NAMALWA (cell line): ENCODE data around the gene NT5M.
A peak's percentile ranks its signal among the peaks of the same experiment; 100 is the strongest.
"Not testable (repeated sequence)": the region's sequence is repeated elsewhere in the genome, so short reads cannot be mapped to it uniquely, and the experiment has no call there.

Experiments used
- DNase-seq: peaks from one replicate; pipeline ENCODE4 v3.0.0-alpha.2; 2015; ENCODE audit warnings: low spot score

NT5M gene

DNA sequence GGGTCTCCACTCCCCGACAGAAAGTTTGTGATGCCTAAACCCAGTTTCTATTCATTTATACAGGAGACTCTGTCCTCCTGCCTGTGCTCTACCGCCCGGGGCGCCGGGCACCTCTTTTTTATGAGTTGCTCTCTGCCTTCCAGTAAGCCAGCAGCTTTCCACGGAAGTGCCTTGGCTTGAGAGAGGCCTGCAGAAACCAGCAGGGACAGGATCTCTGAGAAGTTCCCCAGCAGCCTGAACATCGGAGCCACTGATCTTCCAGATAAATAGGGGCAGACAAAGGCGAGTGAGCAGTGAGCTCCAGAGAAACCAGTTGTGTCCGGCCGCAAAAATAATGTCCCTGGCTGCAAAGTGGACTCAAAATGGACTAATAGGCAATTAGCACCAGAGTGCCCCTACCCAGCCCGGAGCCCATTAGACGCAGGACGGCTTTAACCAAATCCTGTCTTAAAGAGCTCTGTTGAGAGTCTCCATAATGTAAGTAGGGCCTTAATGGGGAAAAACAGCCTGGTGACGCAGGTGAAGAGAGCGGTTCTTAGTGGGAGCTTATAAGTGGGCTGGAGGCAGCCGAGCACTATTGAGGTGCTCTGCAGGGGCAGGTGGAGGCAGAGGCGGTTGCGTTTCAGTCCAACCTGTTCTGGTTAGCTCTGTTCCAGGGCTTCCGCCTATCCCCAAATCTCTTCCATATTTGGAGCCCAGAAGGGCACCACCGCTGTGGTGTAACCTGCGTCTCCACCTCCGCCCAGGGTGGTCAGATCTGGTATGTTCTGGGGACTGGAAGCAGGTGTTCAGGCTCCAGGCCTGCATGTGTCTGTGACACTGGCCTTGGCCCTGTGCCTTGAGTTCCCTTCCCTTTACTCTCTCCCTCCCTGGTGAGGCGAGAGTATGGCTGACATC is 74.1 kb downstream of the NT5M start:
- no peak for DNase-seq

DNA sequence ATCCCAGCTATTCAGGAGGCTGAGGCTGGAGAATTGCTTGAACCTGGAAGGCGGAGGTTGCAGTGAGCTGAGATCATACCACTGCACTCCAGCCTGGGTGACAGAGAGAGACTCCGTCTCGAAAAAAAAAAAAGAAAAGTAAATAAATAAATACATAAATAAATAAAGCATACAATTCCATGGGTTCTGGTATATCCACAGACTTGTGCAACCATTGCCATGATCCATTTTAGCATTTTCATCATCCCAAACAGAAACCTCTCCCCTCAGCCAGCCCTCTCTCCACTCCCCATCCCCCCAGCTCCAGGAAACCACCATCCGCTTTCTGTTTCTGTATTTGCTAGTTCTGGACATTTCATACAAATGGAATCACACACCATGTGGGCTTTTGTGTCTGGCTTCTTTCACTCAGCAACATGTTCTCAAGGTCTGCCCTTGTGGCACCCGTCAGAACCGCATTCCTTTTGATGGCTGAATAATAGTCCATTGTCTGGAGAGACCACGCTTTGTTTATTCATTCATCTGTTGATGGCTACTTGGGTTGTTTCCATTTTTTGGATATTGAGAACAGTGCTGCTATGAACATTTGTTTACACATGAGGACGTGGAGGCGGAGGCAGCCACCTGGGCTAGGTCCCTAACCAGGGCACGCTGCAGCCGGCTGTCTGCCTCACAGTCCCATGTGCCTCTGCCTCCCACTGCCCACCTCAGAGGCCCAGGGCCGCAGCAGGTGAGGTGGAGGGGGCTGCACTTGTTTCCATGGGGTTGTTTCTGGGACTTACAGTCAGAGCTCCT is 76.2 kb downstream of the NT5M start:
- DNase-seq: no peak

DNA sequence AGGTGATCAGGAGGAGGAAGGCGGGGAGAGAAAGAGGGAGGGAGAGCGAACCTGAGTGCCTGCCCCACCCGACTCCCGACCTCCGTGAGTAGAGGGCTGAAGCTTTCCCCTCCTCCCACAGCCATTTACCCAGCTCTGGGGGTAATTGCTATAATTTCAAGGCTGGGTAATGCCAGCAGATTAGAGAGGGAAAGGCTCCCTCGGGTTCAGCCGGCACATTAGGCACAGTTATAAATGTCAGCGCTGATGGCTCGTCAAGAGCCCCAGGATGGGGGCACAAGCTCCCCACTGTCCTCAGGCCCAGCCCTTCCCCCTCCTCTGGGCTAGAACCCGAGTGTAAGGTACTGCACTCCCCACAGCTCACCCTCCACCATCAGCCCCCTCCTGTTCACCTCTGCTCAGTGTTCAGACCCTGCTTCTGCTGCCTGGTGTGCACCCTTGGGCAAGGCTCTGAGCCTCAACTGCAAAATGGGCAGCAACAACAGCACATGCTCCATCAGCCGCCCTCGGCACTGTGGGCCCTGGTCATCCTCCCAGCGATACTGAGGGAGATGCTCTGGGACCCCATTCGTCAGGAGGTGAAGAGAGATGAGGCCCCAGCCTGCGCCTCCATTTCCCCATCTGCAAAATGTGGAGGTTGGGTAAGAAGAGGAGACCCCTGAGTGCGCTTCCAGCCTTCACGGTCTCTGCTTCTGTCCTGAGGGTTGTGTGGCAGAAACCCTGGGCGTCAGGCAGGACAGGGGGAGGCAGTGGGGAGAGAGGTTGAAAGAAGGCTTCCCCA is 77.2 kb downstream of the NT5M start:
- DNase-seq: no peak

DNA sequence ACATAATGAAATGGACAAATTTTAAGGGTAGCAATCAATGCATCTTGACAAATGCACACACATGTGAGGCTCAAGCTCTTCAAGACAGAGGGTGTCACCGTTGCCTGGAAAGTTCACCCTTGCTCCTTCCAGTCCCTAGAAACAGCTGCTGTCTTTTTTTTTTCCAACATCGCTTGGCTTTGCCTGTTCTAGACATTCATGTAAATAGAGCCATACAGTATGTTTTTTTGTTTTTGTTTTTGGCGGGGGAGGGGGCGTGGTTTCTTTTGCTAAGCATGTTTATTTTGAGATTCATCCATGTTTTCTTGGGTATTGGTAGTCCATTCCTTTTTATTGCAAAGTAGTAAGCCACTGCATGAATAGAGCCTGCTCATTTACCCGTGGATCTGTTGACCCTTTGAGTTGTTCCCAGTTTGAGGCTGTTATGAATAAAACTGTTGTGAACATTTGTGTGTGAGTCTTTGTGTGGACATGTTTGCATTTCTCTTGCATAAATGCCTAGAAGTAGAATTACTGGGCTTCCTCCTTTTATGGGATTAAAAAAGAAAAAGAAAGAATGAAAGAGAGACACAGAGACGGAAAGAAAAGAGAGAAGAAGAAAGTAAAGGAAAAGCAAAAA is 78.4 kb downstream of the NT5M start:
- DNase-seq: no peak

DNA sequence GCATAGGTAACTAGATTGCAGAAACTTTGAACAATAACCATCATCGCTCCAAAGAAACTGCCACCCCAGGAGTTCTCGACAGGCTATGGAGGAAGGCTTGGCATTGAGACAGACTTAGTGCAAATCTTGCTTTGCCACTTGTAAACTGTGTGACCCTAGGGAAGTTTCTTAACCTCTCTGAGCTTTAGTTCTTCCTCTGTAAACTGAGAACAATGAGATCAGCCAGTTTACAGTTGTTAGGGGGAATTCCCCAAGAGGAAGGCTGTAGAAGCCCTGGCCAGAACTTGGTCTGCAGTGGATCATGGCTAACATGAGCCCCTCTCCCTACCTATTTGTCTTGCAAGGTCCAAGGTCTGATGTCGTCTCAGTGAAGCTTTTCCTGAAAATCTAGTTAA is 78.9 kb downstream of the NT5M start:
- no peak for DNase-seq

GRCh38 chr17:17382971-17383370 is 79.8 kb downstream of the NT5M start:
- DNase-seq: peak; percentile 7

DNA sequence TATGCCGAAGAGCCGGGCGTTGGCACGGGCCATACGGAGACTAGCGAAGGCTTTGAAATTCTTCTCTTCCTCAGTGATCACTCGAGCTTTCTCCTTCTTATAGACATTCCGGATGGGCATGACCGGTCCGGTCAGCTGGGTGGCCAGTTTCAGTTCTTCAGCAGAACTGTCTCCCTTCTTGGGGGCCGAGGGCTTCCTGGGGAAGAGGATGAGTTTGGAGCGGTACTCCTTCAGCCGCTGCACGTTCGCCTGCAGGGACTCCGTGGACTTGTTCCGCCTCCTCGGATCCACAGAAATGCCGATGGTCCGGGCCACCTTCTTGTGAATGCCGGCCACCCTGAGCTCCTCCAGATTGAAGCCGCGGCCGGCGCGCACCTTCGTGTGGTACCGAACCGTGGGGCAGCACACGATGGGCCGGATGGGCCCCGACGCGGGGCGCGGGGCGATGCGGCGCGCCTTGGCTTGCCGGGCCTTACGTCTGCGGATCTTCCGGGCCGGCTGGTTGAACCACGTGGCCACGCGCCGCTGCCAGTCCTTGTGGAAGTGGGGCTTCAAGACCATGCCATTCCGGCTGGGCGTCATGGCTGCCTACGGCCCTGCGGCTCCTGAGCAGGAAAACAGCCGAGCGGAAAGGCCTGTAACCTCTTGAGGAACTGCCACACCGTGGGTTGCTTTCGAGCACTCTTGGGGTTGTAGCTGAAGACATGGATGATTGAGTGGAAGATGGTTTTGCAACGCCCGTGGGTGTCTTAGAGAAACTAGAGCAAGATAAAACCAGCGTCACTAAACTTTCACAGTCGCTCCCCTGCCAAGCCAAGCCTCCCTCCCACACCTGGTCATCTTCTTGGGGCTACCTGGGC is 80.5 kb downstream of the NT5M start:
- DNase-seq: not testable (repeated sequence)

DNA sequence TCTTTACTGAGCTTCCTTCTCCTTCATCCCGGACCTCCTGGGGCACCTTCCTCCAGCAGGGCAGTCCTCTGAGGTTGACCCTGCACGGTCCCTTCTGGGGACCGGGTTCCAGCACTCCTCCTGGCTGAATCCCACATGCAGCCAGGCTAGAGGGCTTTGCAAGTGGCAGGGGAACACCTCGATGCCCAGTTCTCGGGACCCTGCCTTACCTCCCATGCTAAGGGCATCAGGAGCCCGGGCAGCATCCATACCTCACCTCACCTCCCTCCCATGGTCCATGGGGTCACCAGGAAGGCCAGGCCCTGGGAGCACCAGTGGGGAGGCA is 81.1 kb downstream of the NT5M start:
- DNase-seq: no peak

- DNase-seq: no peak
Observed at GRCh38 chr17:17384961-17385360, 81.8 kb downstream of the NT5M start.

DNA sequence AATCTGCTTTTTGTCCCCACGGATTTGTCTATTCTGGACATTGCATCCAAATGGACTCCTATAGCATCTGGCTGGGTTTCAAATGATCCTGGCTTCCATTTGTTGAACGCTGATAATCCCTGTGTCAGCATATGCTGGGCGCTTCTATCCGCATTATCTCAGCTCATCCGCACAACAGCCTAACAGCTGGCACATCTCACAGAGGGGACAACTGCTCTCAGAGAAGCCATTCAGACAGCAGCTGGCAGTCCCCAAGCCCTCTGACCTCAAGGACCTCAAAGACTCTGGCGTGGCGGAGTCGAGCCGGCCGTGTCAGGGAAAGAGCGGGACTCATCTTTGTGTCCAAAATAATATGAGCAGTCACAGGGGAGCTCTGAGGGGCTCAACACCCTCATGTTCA is 82.3 kb downstream of the NT5M start:
- no peak for DNase-seq

- DNase-seq: no peak
Observed at GRCh38 chr17:17386094-17386800, 83.1 kb downstream of the NT5M start.

GRCh38 chr17:17387017-17387497 is 83.9 kb downstream of the NT5M start:
- DNase-seq: no peak

DNA sequence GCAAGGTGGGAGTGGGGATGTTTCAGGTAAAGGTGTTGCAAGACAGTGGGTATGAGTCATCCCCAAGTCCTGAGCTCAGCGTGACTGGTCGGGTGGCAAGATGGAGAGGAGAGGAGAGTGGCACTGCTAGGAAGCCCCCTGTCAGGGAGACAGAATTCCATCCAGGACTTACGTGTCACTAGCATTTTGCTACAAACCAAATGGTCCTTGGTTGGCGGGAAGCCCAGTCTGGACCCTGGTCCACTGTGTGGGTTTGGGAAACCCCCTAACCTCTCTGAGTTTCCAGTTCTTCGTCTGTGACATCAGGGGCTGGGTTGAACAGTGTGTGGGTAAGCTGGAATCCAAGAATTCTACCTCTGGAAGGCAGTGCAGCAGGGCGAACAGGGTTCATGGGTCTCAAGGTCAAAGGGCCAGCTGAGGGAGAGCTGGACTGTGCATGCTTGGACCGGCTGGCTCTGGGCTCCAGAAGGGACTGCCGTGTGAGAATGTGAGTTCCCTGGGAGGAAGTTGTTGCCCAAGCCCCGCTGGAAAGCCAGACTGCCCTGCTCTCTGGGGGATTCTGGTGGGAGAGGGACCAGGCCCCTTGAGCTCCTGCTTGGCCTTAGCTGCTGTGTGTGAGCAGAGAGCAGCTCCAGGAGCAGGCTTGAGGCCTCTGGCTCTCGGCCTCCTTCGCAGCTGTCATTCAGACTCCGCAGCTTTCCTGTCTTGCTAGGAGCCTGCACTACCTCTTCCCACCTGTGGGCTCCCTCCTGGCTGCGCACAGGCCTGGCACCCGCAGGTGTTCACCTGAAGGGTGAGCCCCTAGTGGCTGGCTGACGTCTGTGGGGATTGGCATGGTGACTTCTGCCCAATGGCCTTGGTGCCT is 84.6 kb downstream of the NT5M start:
- peak; percentile 23 for DNase-seq

DNA sequence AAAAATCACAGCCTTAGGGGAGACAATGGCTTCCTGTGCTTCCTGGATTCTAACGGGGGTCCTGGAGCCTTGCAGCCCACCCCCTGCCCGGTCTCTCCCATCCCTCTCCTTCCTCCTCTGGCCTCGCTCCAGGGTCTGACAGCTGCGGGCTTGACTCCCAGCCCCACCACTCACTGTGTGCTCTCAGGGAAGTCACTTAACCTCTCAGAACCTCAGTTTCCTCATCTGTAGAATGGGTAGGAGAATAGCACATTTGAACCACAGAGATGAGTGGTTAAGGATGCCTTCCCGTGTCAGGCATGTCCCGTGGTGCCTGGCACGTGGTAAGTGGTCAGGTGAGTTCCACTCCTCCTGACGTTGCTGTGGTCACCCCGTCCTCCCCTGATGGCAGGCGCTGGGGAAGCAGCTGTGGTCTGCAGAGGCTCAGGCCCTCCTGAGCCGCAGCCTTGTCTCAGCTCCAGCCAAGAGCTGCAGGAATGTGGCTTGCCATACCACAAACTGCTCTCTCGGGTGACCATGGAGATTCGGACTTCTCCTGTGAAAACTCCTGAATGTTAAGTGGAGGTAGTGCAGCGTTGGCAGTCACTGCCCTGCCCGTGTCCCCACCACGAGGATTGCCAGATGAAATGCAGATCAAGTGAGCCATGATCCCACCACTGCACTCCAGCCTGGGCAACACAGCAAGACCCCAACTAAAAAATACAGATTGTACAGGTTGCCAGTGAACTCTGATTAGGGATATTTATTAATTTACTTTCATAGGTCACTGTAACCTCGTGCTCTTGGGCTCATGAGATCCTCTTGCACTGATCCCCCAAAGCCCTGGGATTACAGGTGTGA is 85.7 kb downstream of the NT5M start:
- DNase-seq: no peak

DNA sequence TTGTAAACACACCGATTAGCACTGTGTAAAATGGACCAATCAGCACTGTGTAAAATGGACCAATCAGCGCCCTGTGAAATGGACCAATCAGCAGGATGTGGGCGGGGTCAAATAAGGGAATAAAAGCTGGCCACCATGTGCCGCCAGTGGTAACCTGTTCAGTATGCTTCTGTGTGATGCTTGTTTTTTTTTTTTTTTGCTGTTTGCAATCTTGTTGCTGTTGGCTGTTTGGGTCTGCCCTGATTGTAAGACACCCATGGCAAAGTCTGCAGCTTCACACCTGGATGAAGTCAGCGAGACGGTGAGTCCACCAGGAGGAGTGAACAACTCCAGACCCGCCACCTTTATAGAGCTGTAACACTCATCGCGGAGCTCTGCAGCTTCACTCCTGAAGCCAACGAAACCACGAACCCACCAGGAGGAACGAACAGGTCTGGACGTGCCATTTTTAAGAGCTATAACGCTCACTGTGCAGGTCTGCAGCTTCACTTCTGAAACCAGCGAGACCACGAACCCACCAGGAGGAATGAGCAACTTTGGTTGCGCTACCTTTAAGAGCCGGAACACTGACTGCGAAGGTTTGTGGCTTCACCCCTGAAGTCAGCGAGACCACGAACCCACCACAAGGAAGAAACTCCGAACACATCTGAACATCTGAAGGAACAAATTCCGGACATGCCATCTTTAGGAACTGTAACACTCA is 88.6 kb downstream of the NT5M start:
- peak; percentile 47 for DNase-seq

DNA sequence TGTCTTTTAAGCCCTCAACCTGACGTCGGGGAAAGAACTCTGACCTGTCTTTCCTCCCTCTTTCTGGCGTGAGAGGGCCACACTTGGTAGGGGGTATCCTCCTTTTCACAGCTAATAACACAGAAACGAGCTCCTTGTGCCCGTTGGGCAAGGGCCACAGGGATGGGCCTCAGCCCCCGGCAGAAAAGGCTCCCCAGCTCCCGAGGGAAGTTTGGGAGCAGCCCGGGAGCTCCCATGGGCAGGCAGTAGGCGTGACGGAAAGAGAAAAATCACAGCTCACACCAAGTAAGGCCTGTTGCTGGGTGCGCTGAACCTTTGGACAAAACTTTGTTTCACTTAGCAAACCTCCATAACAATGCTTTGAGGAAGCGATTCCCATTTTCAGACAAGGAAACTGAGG is 90.8 kb downstream of the NT5M start:
- no peak for DNase-seq

- no peak for DNase-seq
Observed at GRCh38 chr17:17394494-17394893, 91.3 kb downstream of the NT5M start.

DNA sequence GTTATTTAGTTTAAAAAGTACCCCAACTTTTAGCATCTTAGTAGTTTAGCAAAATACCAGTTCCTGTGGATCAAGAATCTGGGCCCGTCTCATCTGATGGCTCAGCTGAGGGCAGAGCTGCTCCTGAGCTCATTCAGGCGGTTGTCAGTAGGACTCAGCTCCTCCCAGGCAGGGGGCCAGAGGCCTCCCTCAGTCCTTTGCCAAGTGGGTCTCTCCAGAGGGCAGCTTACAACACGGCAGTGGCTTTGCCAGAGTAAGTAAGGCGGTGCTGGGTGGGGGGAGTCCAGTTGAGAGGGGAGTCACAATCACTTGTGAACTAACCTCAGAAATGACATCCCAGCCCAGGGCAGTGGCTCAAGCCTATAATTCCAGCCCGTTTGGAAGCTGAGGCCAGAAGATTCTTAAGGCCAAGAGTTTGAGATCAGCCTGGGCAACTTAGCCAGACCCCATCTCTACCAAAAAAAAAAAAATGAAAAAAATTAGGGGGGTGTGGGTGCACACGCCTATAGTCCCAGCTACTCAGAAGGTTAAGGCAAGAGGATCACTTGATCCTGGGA is 92.2 kb downstream of the NT5M start:
- DNase-seq: no peak
